HCT116 (cell line): ENCODE measurements around the gene SLC43A3. TPM values are rescaled to one million over a fixed set of nuclear protein-coding genes. Genes with fewer than 3 reads are reported as not detected.

Experiments used
- ATAC-seq: fragments of 200-7000 bp; cut with Tn5 transposase; 2 replicates; pipeline ENCODE4 v1.9.1; 2020; ENCODE audit warnings: mild to moderate bottlenecking, moderate library complexity
- BruUV-seq: library from RNA; stranded (reverse); fragments of 400-500 nt; replicated peaks from 2 replicates; lab custom pipeline; 2021; lab: Mats Ljungman, UMichigan
- CTCF ChIA-PET: fragments of 300-600 bp; sonication (Branson Sonifier 250); formaldehyde crosslinking; loops from one replicate; lab custom pipeline; 2021; ENCODE audit warnings: antibody characterized with exemption; lab: Charles Lee
- POLR2A ChIA-PET: fragments of 300-600, 350-600 bp; sonication (Branson Sonifier 250); formaldehyde crosslinking; loops from one replicate; lab custom pipeline; 2021; ENCODE audit warnings: antibody characterized with exemption; lab: Charles Lee
- RAD21 ChIA-PET, 2 experiments: fragments of 300-600 bp; sonication (Branson Sonifier 250); formaldehyde crosslinking; loops; one replicate each; lab custom pipeline; 2023; ENCODE audit warnings: low total read pairs in 2 of 2; ENCODE audit not compliant: uncharacterized antibody in 2 of 2, unreplicated experiment in 2 of 2, low non-redundant PET in 1 of 2; lab: Charles Lee
- DNase-seq: peaks from one replicate; pipeline ENCODE4 v3.0.0-alpha.2; 2010; ENCODE audit warnings: low read depth, low spot score
- H2AFZ ChIP-seq: fragments of 200-600 bp; shearing (Covaris generic), sonication (generic); 2 replicates; pipeline ENCODE4 v1.6.1; 2017; ENCODE audit warnings: low read depth, mixed run types, mixed read lengths, antibody characterized with exemption, low read length; ENCODE audit not compliant: poor library complexity, severe bottlenecking
- H3K27ac ChIP-seq: 2 replicates; pipeline ENCODE4 v1.5.1; 2012; ENCODE audit warnings: low read depth, low read length
- H3K27me3 ChIP-seq: fragments of 200-600 bp; sonication (generic); 2 replicates; pipeline ENCODE4 v1.6.1; 2016; ENCODE audit warnings: mixed run types, low read length, mixed read lengths; ENCODE audit not compliant: insufficient read depth
- H3K36me3 ChIP-seq, 2 experiments: fragments of 200-500 bp in 1 of 2; fragments of 200-600 bp in 1 of 2; sonication (Bioruptor generic) in 1 of 2; sonication (generic) in 1 of 2; 2 replicates each; pipeline versions ENCODE4 v1.5.1 to v1.6.1; 2014 to 2016; ENCODE audit warnings: low read length in 2 of 2, inconsistent platforms in 1 of 2, mixed read lengths in 1 of 2, mixed run types in 1 of 2; ENCODE audit not compliant: insufficient read depth in 2 of 2, control insufficient read depth in 1 of 2
- H3K4me1 ChIP-seq, 2 experiments: fragments of 200-600 bp in 1 of 2; sonication (generic) in 1 of 2; 2 replicates each; pipeline versions ENCODE4 v1.5.1 to v1.6.1; 2012 to 2017; ENCODE audit warnings: low read length in 2 of 2, inconsistent platforms in 1 of 2, mild to moderate bottlenecking in 1 of 2, mixed read lengths in 1 of 2, mixed run types in 1 of 2, moderate library complexity in 1 of 2; ENCODE audit not compliant: insufficient read depth in 2 of 2, control insufficient read depth in 1 of 2
- H3K4me2 ChIP-seq: fragments of 200-600 bp; sonication (generic); 2 replicates; pipeline ENCODE4 v1.6.1; 2017; ENCODE audit warnings: mixed run types, low read length, mixed read lengths
- H3K4me3 ChIP-seq, 2 experiments: fragments of 200-600 bp in 1 of 2; sonication (generic) in 1 of 2; replicated peaks in 1 of 2; 2 replicates each; pipeline ENCODE4 v1.5.1; 2011 to 2016; ENCODE audit warnings: low read length in 2 of 2, control low read depth in 1 of 2, low read depth in 1 of 2, mild to moderate bottlenecking in 1 of 2, mixed read lengths in 1 of 2, mixed run types in 1 of 2
- H3K79me2 ChIP-seq: fragments of 200-600 bp; sonication (generic); 2 replicates; pipeline ENCODE4 v1.6.1; 2017; ENCODE audit warnings: mild to moderate bottlenecking, mixed run types, low read length, moderate library complexity, mixed read lengths; ENCODE audit not compliant: insufficient read depth
- H3K9ac ChIP-seq: fragments of 200-600 bp; sonication (generic); 2 replicates; pipeline ENCODE4 v1.6.1; 2016; ENCODE audit warnings: low read length, mixed read lengths
- H3K9me2 ChIP-seq: fragments of 200-600 bp; sonication (generic), shearing (Covaris generic); 2 replicates; pipeline ENCODE4 v1.6.1; 2017; ENCODE audit warnings: mixed run types, mild to moderate bottlenecking, moderate library complexity; ENCODE audit not compliant: insufficient read depth
- H3K9me3 ChIP-seq, 2 experiments: fragments of 200-500 bp in 1 of 2; fragments of 200-600 bp in 1 of 2; sonication (Bioruptor generic) in 1 of 2; sonication (generic) in 1 of 2; 2 replicates each; pipeline ENCODE4 v1.6.1; 2014 to 2017; ENCODE audit warnings: low read length in 2 of 2, mixed read lengths in 2 of 2, inconsistent platforms in 1 of 2, low read depth in 1 of 2, mild to moderate bottlenecking in 1 of 2, mixed run types in 1 of 2, moderate library complexity in 1 of 2; ENCODE audit not compliant: control insufficient read depth in 1 of 2, insufficient read depth in 1 of 2
- H4K20me1 ChIP-seq: fragments of 200-600 bp; sonication (generic), shearing (Covaris generic); 2 replicates; pipeline ENCODE4 v1.6.1; 2017; ENCODE audit warnings: mixed run types, mild to moderate bottlenecking, moderate library complexity; ENCODE audit not compliant: insufficient read depth
- ATF3 ChIP-seq: IDR thresholded peaks from 2 replicates; pipeline ENCODE4 v1.6.1; 2012
- CEBPB ChIP-seq: IDR thresholded peaks from 2 replicates; pipeline ENCODE4 v1.6.1; 2012; ENCODE audit warnings: low read depth
- ELF1 ChIP-seq: IDR thresholded peaks from 2 replicates; pipeline ENCODE4 v1.6.1; 2012; ENCODE audit warnings: low read depth, borderline replicate concordance
- EZH2phosphoT487 ChIP-seq: fragments of 200-600 bp; IDR thresholded peaks from 2 replicates; pipeline ENCODE4 v1.6.1; 2018; ENCODE audit warnings: antibody characterized with exemption, borderline replicate concordance
- FOSL1 ChIP-seq: IDR thresholded peaks from 2 replicates; pipeline ENCODE4 v1.6.1; 2012; ENCODE audit warnings: low read depth
- JUND ChIP-seq: IDR thresholded peaks from 2 replicates; pipeline ENCODE4 v1.6.1; 2012
- POLR2AphosphoS5 ChIP-seq: IDR thresholded peaks from 2 replicates; pipeline ENCODE4 v1.6.1; 2011; ENCODE audit warnings: mild to moderate bottlenecking, low read depth, low read length, moderate library complexity
- REST ChIP-seq: IDR thresholded peaks from 2 replicates; pipeline ENCODE4 v1.6.1; 2012; ENCODE audit warnings: low read depth
- SIN3A ChIP-seq: IDR thresholded peaks from 2 replicates; pipeline ENCODE4 v1.6.1; 2012; ENCODE audit warnings: low read depth
- YY1 ChIP-seq: IDR thresholded peaks from 2 replicates; pipeline ENCODE4 v1.6.1; 2011; ENCODE audit warnings: low read length, low read depth, moderate library complexity, mild to moderate bottlenecking; ENCODE audit not compliant: insufficient replicate concordance; ENCODE audit errors: extremely low read depth
- ZBTB33 ChIP-seq: IDR thresholded peaks from 2 replicates; pipeline ENCODE4 v1.6.1; 2011; ENCODE audit warnings: mild to moderate bottlenecking, low read length, moderate library complexity; ENCODE audit not compliant: insufficient replicate concordance; ENCODE audit errors: extremely low read depth
- ZFX ChIP-seq: fragments of 450-650 bp; IDR thresholded peaks from 2 replicates; pipeline ENCODE4 v1.6.1; 2017
- ZNF274 ChIP-seq: fragments of 200-500 bp; sonication (Bioruptor generic); IDR thresholded peaks from 2 replicates; pipeline ENCODE4 v1.6.1; 2014; ENCODE audit warnings: mild to moderate bottlenecking, low read depth, low read length, inconsistent platforms
- intact Hi-C: fragments of 100-400 bp; cut with micrococcal nuclease; formaldehyde crosslinking; loops from 2 replicates; pipeline ENCODE4 v1.10.0; 2022
- total RNA-seq: library from RNA; stranded (reverse); gene quantifications from one replicate; pipeline ENCODE4 v1.2.1, GENCODE V29; 2021; ENCODE audit not compliant: unreplicated experiment

The SLC43A3 gene
- total RNA-seq, 1 experiment from 2014 or later, result 36.9 TPM

DNA sequence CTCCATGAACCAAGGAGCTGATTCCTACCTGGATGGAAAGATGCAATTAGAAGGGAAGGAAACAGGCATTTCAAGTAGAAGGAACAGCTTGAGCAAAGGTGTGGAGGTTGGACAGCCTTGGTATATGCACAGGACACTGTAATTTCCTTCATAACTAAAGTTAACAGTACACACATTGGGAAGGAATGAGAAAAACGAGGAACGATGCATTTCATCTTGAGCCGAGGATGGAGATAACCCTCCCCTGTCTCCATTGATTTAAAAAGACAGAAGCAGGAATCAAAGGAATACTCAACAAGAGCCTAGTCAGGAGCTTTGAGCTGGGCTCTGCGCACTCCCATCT, 34.2 kb downstream of the SLC43A3 start:
- RAD21 ChIA-PET, result no interaction called here
- DNase-seq, result no peak
- Histone ChIP-seq H3K9me3 (no peaks in the 10 kb centered on the region), H3K4me2 (no peak overlapping the region), H3K79me2 (no peaks in the 10 kb centered on the region), H3K9ac (no peak overlapping the region), H3K4me1 (no peaks in the 10 kb centered on the region), H2AFZ (no peak overlapping the region), H3K9me2 (no peaks in the 10 kb centered on the region), H3K4me3 (no peak overlapping the region), H3K27me3 (peaks cover 5% of the 10 kb centered on the region), H4K20me1 (no peaks in the 10 kb centered on the region), H3K36me3 (no peaks in the 10 kb centered on the region), H3K27ac (no peak overlapping the region)
- TF ChIP-seq FOSL1 (no peak), POLR2AphosphoS5 (no peak), ZNF274 (no peak), CEBPB (no peak), JUND (no peak), ZBTB33 (no peak), ZFX (no peak), ELF1 (no peak), REST (no peak), EZH2phosphoT487 (no peak), ATF3 (no peak), SIN3A (no peak), YY1 (no peak)
- TF ChIP-seq, all 23 proteins: peak for 0
- BruUV-seq, result no TSS peak
- CTCF ChIA-PET, result no interaction called here
- intact Hi-C loops, result no loop called here
- POLR2A ChIA-PET, result no interaction called here
- ATAC-seq, result no peak
